ENCODE measurements around the gene MYL5. TPM values are rescaled to one million over a fixed set of nuclear protein-coding genes. Genes with fewer than 3 reads are reported as not detected.

The MYL5 gene
- total RNA-seq, 4 donors from 2014 or later: 16.0 to 37.7 (median 20.1) TPM

DNA sequence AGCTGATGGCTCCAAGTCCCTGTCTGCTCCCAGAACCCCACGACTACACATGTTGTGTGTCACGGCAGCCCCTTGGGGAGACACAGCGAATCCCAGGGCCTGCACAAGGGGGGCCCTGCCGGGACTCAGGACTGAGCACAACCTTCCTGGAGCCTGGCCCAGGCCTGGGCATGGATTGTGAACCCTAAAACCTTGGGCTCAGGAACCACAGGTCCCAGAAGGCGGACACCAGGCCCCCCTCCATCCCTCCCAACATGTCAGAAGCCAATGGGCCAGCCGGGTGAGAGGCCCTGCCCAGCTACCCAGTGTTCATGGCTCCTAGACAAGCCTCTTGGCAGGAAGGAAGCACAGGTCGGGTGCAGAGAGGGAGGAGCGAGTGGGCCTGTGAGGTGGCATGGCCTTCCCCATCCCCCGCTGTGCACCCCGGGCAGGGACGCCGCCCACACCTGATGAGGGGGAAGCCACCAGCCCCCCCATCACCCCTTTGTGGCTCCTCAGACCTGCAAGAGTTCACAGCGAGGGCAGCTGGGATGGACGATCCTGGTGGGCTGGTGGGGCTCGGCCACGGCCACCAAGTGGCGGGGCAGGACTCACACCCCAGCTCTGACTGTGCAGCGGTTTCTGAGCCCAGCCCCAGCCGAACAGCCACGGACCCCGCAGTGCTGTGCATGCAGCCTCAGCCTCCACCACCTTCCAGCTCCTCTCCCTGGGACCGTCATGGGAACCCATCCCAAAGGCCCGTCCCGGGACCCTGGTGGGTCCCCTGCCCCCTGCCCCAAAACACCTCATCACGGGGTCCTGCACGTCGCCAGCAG is 45.3 kb upstream of the MYL5 start:
- TF ChIP-seq, protein P1, sequence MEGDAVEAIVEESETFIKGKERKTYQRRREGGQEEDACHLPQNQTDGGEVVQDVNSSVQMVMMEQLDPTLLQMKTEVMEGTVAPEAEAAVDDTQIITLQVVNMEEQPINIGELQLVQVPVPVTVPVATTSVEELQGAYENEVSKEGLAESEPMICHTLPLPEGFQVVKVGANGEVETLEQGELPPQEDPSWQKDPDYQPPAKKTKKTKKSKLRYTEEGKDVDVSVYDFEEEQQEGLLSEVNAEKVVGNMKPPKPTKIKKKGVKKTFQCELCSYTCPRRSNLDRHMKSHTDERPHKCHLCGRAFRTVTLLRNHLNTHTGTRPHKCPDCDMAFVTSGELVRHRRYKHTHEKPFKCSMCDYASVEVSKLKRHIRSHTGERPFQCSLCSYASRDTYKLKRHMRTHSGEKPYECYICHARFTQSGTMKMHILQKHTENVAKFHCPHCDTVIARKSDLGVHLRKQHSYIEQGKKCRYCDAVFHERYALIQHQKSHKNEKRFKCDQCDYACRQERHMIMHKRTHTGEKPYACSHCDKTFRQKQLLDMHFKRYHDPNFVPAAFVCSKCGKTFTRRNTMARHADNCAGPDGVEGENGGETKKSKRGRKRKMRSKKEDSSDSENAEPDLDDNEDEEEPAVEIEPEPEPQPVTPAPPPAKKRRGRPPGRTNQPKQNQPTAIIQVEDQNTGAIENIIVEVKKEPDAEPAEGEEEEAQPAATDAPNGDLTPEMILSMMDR (IDR thresholded peaks at IDR 0.05; ENCODE audit: low read depth): no peak

DNA sequence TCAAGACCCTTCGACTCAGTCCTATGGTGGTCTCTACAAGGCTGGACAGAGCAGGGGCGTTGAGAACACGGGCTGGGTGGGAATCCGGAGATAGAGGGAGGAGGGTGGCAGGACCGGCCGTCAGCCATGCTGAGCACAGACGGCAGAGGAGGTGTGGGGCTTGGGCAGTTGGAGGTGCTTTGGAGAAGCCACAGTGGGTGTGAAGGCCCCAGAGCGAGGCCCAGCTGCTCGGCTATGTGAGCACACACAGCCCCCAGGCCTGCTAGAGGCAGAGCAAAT is 44.8 kb upstream of the MYL5 start:
- TF ChIP-seq, protein P1 (IDR thresholded peaks at IDR 0.05; ENCODE audit: low read depth): no peak

- TF ChIP-seq, protein P1 (IDR thresholded peaks at IDR 0.05; ENCODE audit: low read depth): no peak
Observed at GRCh38 chr4:629915-630641, 44.3 kb upstream of the MYL5 start.

GRCh38 chr4:630656-631055 is 43.7 kb upstream of the MYL5 start:
- TF ChIP-seq, protein P1 (IDR thresholded peaks at IDR 0.05; ENCODE audit: low read depth): no peak

GRCh38 chr4:632196-632790 is 42.0 kb upstream of the MYL5 start:
- TF ChIP-seq, protein P1 (IDR thresholded peaks at IDR 0.05; ENCODE audit: low read depth): no peak

DNA sequence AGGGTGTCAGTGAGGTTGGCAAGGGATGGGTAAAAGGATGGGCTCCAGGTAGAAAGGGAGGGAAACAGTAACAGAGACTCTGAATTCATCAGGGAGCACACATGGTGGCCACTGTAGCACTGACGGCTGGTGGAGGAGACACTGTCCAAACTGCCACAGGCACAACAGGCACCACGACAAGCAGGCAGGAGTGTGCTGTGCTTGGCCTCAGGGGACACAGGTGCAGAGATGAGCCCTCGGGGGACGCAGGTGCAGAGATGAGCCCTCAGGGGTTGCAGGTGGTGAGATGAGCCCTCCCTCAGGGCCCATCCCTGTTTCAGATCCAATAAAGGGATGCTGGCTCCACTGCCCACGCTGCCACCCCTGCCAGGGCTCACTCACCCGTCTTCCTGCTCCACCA is 41.4 kb upstream of the MYL5 start:
- TF ChIP-seq, protein P1 (IDR thresholded peaks at IDR 0.05; ENCODE audit: low read depth): no peak

DNA sequence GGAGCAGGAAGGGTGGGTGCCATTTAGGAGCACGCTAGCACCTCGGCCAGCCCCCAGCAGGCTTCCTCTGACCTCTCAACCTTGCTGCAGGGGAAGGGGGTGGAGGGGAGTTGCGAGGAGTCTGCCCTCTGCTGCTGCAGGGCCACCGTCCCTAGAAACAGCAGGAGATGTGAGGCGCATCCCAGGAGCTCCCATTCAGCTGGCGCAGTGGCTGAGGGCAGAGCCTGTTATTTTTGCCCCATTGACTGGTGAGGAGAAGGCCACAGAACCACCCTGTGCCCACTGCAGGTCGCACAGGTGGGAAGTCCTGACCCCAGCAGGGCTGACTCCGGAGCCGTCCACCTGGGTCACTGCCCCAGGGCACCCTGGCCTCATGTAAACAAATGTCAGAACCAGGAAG is 40.9 kb upstream of the MYL5 start:
- TF ChIP-seq, protein P1 (IDR thresholded peaks at IDR 0.05; ENCODE audit: low read depth): no peak
